Ecto neural progenitor cell (in vitro differentiated cells): Measurements from ENCODE around the gene CARD10.

Experiments
- DNase-seq: peaks from one replicate; pipeline ENCODE4 v3.0.0-alpha.2; 2018; ENCODE audit warnings: low spot score

CARD10 gene

GRCh38 chr22:37525746-37526350 is 6.6 kb upstream of the CARD10 start:
- no peak for DNase-seq

GRCh38 chr22:37525073-37525745 is 6.0 kb upstream of the CARD10 start:
- no peak for DNase-seq

GRCh38 chr22:37522482-37522881 is 3.3 kb upstream of the CARD10 start:
- no peak for DNase-seq

GRCh38 chr22:37521236-37521739 is 2.1 kb upstream of the CARD10 start:
- no peak for DNase-seq

GRCh38 chr22:37520776-37521191 is 1.6 kb upstream of the CARD10 start:
- no peak for DNase-seq

- no peak for DNase-seq
Measured at GRCh38 chr22:37518509-37519267, 527 bp downstream of the CARD10 start.

GRCh38 chr22:37517826-37518450 is 1.3 kb downstream of the CARD10 start:
- peak; percentile 45 for DNase-seq

- no peak for DNase-seq
Measured at GRCh38 chr22:37516456-37516855, 2.8 kb downstream of the CARD10 start.

GRCh38 chr22:37515901-37516300 is 3.3 kb downstream of the CARD10 start:
- DNase-seq, result no peak

GRCh38 chr22:37514526-37515051 is 4.6 kb downstream of the CARD10 start:
- DNase-seq, result peak; percentile 47

GRCh38 chr22:37511395-37512104 is 7.7 kb downstream of the CARD10 start:
- no peak for DNase-seq

GRCh38 chr22:37510091-37510490 is 9.1 kb downstream of the CARD10 start:
- DNase-seq, result no peak

- DNase-seq, result no peak
Measured at GRCh38 chr22:37509059-37509860, 10.0 kb downstream of the CARD10 start.

GRCh38 chr22:37508431-37508992 is 10.7 kb downstream of the CARD10 start:
- no peak for DNase-seq

GRCh38 chr22:37507731-37508130 is 11.5 kb downstream of the CARD10 start:
- no peak for DNase-seq

- no peak for DNase-seq
Measured at GRCh38 chr22:37505989-37506388, 13.2 kb downstream of the CARD10 start.

- DNase-seq, result no peak
Measured at GRCh38 chr22:37505565-37505964, 13.7 kb downstream of the CARD10 start.

GRCh38 chr22:37504964-37505363 is 14.3 kb downstream of the CARD10 start:
- DNase-seq, result no peak

GRCh38 chr22:37503850-37504249 is 15.4 kb downstream of the CARD10 start:
- no peak for DNase-seq

- DNase-seq, result no peak
Measured at GRCh38 chr22:37503183-37503683, 16.0 kb downstream of the CARD10 start.
